Measurements from ENCODE around the gene CLTA. TPM values are rescaled to one million over a fixed set of nuclear protein-coding genes. Genes with fewer than 3 reads are reported as not detected.

Gene CLTA
- total RNA-seq, 4 donors from 2014 or later = 48.4 to 86.7 (median 69.0) TPM

- peak; percentile 12 to 18 for ATAC-seq
- Histone ChIP-seq H3K36me3 (no peaks in the 10 kb centered on the region), H3K27ac (peak overlapping the region; percentile 89 to 97 (median 91)), H3K4me1 (peaks cover 31 to 36% of the 10 kb centered on the region in 2 donors), H3K9me3 (no peaks in the 10 kb centered on the region), H3K27me3 (no peaks in the 10 kb centered on the region), H3K4me3 (peak overlapping the region; percentile 76 to 92 (median 84))
- peak in 1 of 2 donors; percentile 30 for DNase-seq
- TF ChIP-seq POLR2A (IDR thresholded peaks at IDR 0.05) (no peak), CTCF (IDR thresholded peaks at IDR 0.05 in 4 of 5, conservative IDR thresholded peaks at IDR 0.05 in 1 of 5) (no peak)
- in situ Hi-C loops (cut with MboI; ENCODE audit: low sequenced_read_pairs in 4 of 4) = loop anchor here in 1 of 4 donors (10.0 kb wide), 1 partner anchor 64 kb away; the partner anchor contains the start of gene GNE
- intact Hi-C loops (cut with DNase I; ENCODE audit: low total_unique reads) = loop anchor here (2.0 to 10.0 kb wide), 5 partner anchors 136 to 1204 kb away; partner anchors contain the start of genes CREB3, DNAJB5, RNF38 and TLN1
Measured at GRCh38 chr9:36191290-36191645, 547 bp downstream of the CLTA start.

GRCh38 chr9:36191686-36192085, 965 bp downstream of the CLTA start:
- in situ Hi-C loops (cut with MboI; ENCODE audit: low sequenced_read_pairs in 4 of 4) = loop anchor here in 1 of 4 donors (10.0 kb wide), 1 partner anchor 63 kb away; the partner anchor contains the start of gene GNE
- H3K27me3 ChIP-seq = no peaks in the 10 kb centered on the region
- H3K36me3 ChIP-seq = peaks cover 0 to 1% of the 10 kb centered on the region in 2 donors
- DNase-seq (no peak), ATAC-seq (peak; percentile 26 to 29)
- no peaks in the 10 kb centered on the region for H3K9me3 ChIP-seq
- intact Hi-C loops (cut with DNase I; ENCODE audit: low total_unique reads) = loop anchor here (2.0 to 10.0 kb wide), 5 partner anchors 136 to 1204 kb away; partner anchors contain the start of genes CREB3, DNAJB5, RNF38 and TLN1
- H3K4me3 ChIP-seq = peak overlapping the region; percentile 76 to 92 (median 84)
- TF ChIP-seq POLR2A (IDR thresholded peaks at IDR 0.05) (no peak), CTCF (IDR thresholded peaks at IDR 0.05 in 4 of 5, conservative IDR thresholded peaks at IDR 0.05 in 1 of 5) (no peak)
- H3K27ac ChIP-seq = peak overlapping the region; percentile 89 to 97 (median 91)
- peaks cover 31 to 36% of the 10 kb centered on the region in 2 donors for H3K4me1 ChIP-seq

GRCh38 chr9:36192196-36192595, 1.5 kb downstream of the CLTA start:
- TF ChIP-seq CTCF (IDR thresholded peaks at IDR 0.05 in 4 of 5, conservative IDR thresholded peaks at IDR 0.05 in 1 of 5) (no peak), POLR2A (IDR thresholded peaks at IDR 0.05) (no peak)
- in situ Hi-C loops (cut with MboI; ENCODE audit: low sequenced_read_pairs in 4 of 4) (loop anchor here in 1 of 4 donors (10.0 kb wide), 1 partner anchor 63 kb away; the partner anchor contains the start of gene GNE), intact Hi-C loops (cut with DNase I; ENCODE audit: low total_unique reads) (loop anchor here (5.0 to 10.0 kb wide), 4 partner anchors 135 to 1205 kb away; partner anchors contain the start of genes CREB3, DNAJB5 and TLN1)
- DNase-seq = no peak
- H3K4me3 ChIP-seq = peak overlapping the region; percentile 76 to 92 (median 84)
- H3K27ac ChIP-seq = peak overlapping the region; percentile 89 to 97 (median 91)
- H3K9me3 ChIP-seq = no peaks in the 10 kb centered on the region
- H3K4me1 ChIP-seq = peaks cover 31 to 36% of the 10 kb centered on the region in 2 donors
- no peaks in the 10 kb centered on the region for H3K27me3 ChIP-seq
- peaks cover 0 to 6% of the 10 kb centered on the region in 2 donors for H3K36me3 ChIP-seq
- ATAC-seq = no peak

GRCh38 chr9:36193023-36193422, 2.3 kb downstream of the CLTA start:
- no peak for ATAC-seq
- no peaks in the 10 kb centered on the region for H3K9me3 ChIP-seq
- H3K27me3 ChIP-seq = no peaks in the 10 kb centered on the region
- TF ChIP-seq CTCF (IDR thresholded peaks at IDR 0.05 in 4 of 5, conservative IDR thresholded peaks at IDR 0.05 in 1 of 5) (no peak), POLR2A (IDR thresholded peaks at IDR 0.05) (no peak)
- H3K27ac ChIP-seq = peak overlapping the region; percentile 4 to 92 (median 90)
- peaks cover 31 to 36% of the 10 kb centered on the region in 2 donors for H3K4me1 ChIP-seq
- peak overlapping the region in 3 of 4 donors; percentile 13 to 90 (median 76) for H3K4me3 ChIP-seq
- no peak for DNase-seq
- intact Hi-C loops (cut with DNase I; ENCODE audit: low total_unique reads) = loop anchor here (5.0 to 10.0 kb wide), 4 partner anchors 134 to 1206 kb away; partner anchors contain the start of genes CREB3, DNAJB5 and TLN1
- in situ Hi-C loops (cut with MboI; ENCODE audit: low sequenced_read_pairs in 4 of 4) = loop anchor here in 1 of 4 donors (10.0 kb wide), 1 partner anchor 62 kb away; the partner anchor contains the start of gene GNE
- peaks cover 0 to 10% of the 10 kb centered on the region in 2 donors for H3K36me3 ChIP-seq
